Stomach (tissue), 4 donors: Measurements from ENCODE around the gene CPNE1.

ENCODE experiments used
- EP300 ChIP-seq: sonication (generic); formaldehyde crosslinking; IDR thresholded peaks from one replicate; pipeline ENCODE4 v1.6.1; 2017; ENCODE audit warnings: antibody characterized with exemption
- POLR2A ChIP-seq, 4 donors: fragments of 450-650 bp; IDR thresholded peaks; one replicate each; pipeline ENCODE4 v1.6.1; 2016; ENCODE audit warnings: antibody characterized with exemption in 4 of 4, control low read depth in 2 of 4, mild to moderate bottlenecking in 1 of 4, moderate library complexity in 1 of 4
- POLR2AphosphoS5 ChIP-seq, 3 donors: sonication (generic); formaldehyde crosslinking; IDR thresholded peaks; one replicate each; pipeline ENCODE4 v1.6.1; 2016; ENCODE audit warnings: antibody characterized with exemption in 3 of 3
- TF ChIP-seq, protein P1 (sequence below), 7 experiments: fragments of 450-650 bp in 4 of 7; fragments of 200-600 bp in 3 of 7; sonication (generic) in 3 of 7; IDR thresholded peaks; one replicate each; pipeline ENCODE4 v1.5.1; 2016 to 2019; ENCODE audit warnings: antibody characterized with exemption in 7 of 7, control low read depth in 2 of 7, mild to moderate bottlenecking in 1 of 7

DNA sequence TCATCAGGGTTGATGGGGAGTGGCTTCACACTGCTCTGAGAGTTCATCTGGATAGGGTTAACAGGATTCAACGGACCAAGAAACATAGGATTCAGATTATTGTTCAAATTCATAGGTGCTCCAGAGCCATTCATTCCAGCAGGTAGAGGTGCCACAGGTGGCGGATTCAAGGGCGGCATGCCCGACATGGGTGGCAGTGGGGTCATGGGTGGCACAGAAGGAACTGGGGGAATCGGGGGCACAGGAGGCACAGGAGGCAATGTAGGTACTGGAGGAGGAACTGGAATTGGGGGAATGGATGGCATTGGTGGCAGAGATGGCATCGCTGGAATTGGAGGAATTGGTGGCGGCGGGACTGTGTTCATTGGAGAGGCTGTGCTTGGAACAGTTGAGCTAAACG is 10.3 kb downstream of the CPNE1 start:
- TF ChIP-seq, protein P1, sequence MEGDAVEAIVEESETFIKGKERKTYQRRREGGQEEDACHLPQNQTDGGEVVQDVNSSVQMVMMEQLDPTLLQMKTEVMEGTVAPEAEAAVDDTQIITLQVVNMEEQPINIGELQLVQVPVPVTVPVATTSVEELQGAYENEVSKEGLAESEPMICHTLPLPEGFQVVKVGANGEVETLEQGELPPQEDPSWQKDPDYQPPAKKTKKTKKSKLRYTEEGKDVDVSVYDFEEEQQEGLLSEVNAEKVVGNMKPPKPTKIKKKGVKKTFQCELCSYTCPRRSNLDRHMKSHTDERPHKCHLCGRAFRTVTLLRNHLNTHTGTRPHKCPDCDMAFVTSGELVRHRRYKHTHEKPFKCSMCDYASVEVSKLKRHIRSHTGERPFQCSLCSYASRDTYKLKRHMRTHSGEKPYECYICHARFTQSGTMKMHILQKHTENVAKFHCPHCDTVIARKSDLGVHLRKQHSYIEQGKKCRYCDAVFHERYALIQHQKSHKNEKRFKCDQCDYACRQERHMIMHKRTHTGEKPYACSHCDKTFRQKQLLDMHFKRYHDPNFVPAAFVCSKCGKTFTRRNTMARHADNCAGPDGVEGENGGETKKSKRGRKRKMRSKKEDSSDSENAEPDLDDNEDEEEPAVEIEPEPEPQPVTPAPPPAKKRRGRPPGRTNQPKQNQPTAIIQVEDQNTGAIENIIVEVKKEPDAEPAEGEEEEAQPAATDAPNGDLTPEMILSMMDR (IDR thresholded peaks at IDR 0.05) = no peak
- TF ChIP-seq POLR2AphosphoS5 (IDR thresholded peaks at IDR 0.05) = no peak
- no peak for TF ChIP-seq POLR2A (IDR thresholded peaks at IDR 0.05)
- TF ChIP-seq EP300 = no peak
